ENCODE measurements around the gene SRGAP3.

SRGAP3 gene

DNA sequence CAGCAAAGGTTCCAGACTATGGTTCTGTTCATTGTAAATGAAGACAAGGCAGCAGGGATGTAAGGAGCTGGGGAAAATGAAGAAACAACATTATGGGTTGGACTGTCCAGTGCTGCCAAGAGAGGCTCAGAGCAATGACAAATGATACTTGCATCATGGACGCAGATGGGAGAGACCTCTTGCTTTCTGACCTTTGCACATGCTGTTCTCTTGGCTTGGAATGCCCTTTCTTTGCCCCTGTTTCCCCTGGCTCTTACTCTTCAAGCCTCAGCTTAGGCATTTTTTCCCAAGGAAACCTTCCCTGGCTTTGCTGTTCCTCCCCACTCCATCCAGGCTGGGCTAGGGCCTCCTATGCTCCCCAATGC is 226.2 kb downstream of the SRGAP3 start:
- no peak for TF ChIP-seq FOXM1 (IDR thresholded peaks at IDR 0.05; ENCODE audit: borderline replicate concordance, low read depth)
- no peak for TF ChIP-seq YY1 (IDR thresholded peaks at IDR 0.05; ENCODE audit: low read depth)
- TF ChIP-seq, protein P1, sequence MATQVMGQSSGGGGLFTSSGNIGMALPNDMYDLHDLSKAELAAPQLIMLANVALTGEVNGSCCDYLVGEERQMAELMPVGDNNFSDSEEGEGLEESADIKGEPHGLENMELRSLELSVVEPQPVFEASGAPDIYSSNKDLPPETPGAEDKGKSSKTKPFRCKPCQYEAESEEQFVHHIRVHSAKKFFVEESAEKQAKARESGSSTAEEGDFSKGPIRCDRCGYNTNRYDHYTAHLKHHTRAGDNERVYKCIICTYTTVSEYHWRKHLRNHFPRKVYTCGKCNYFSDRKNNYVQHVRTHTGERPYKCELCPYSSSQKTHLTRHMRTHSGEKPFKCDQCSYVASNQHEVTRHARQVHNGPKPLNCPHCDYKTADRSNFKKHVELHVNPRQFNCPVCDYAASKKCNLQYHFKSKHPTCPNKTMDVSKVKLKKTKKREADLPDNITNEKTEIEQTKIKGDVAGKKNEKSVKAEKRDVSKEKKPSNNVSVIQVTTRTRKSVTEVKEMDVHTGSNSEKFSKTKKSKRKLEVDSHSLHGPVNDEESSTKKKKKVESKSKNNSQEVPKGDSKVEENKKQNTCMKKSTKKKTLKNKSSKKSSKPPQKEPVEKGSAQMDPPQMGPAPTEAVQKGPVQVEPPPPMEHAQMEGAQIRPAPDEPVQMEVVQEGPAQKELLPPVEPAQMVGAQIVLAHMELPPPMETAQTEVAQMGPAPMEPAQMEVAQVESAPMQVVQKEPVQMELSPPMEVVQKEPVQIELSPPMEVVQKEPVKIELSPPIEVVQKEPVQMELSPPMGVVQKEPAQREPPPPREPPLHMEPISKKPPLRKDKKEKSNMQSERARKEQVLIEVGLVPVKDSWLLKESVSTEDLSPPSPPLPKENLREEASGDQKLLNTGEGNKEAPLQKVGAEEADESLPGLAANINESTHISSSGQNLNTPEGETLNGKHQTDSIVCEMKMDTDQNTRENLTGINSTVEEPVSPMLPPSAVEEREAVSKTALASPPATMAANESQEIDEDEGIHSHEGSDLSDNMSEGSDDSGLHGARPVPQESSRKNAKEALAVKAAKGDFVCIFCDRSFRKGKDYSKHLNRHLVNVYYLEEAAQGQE (IDR thresholded peaks at IDR 0.05; ENCODE audit: low read depth): no peak
- TF ChIP-seq, protein P2, sequence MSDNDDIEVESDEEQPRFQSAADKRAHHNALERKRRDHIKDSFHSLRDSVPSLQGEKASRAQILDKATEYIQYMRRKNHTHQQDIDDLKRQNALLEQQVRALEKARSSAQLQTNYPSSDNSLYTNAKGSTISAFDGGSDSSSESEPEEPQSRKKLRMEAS (IDR thresholded peaks at IDR 0.05): no peak
- no peak for TF ChIP-seq CREB1 (IDR thresholded peaks at IDR 0.05; ENCODE audit: low read depth)
- no peak for TF ChIP-seq RAD21 (IDR thresholded peaks at IDR 0.05; ENCODE audit: low read depth)
- TF ChIP-seq EGR1 (IDR thresholded peaks at IDR 0.05): no peak
- TF ChIP-seq CEBPB (IDR thresholded peaks at IDR 0.05): no peak
- TF ChIP-seq NFIC (IDR thresholded peaks at IDR 0.05): no peak

DNA sequence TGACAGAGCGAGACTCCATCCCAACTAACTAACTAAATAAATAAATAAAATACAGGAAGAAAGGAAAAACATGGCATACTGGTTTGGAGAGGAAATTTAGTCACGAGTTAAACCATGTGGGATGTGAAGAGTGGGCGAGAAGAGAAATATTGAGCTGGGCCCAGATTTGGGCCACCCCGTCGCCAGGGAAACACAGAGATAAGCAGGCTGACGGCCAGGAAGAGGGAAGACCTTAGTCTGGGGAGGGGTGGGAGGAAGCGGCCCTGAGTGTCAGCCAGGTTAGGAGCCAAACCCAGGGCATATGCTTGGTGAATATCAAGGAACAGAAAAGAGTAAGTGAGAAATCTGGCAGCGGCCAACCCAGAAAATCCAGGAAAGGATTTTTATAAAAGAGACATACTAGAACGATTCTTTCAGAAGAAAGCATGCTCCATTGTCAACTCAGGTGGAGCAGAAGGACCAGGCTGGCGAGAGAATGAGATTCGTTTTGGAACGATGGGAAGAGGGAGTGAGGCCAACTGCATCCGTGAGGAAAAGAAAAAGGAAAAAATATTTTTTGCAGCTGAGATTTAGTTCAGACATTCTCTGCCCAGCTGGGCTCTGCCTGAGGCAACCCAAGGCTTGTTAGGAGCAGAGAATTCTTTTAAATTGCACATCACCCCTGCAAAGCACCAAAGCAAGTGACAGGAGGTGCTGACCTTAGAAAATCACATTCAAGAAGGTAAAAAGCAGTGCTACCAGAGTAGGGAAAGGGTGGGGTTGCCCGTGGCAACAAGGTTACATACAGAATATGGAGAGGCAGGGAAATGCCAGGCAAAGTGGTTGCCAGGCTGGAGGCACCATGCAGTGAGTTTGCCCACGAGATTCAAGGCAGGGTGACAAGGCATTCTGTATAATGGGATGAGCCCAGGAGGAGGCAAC is 226.9 kb downstream of the SRGAP3 start:
- TF ChIP-seq FOXM1 (IDR thresholded peaks at IDR 0.05; ENCODE audit: borderline replicate concordance, low read depth) (no peak), CREB1 (IDR thresholded peaks at IDR 0.05; ENCODE audit: low read depth) (no peak), ZBTB7A (IDR thresholded peaks at IDR 0.05; ENCODE audit: low read depth) (no peak), EP300 (IDR thresholded peaks at IDR 0.05; ENCODE audit: borderline replicate concordance) (no peak), TAF1 (IDR thresholded peaks at IDR 0.05; ENCODE audit: low read depth) (no peak), RAD21 (IDR thresholded peaks at IDR 0.05; ENCODE audit: low read depth) (no peak), TCF12 (IDR thresholded peaks at IDR 0.05; ENCODE audit: low read depth) (no peak), CEBPB (IDR thresholded peaks at IDR 0.05) (no peak), EGR1 (IDR thresholded peaks at IDR 0.05) (no peak), YY1 (IDR thresholded peaks at IDR 0.05; ENCODE audit: low read depth) (no peak), NFIC (IDR thresholded peaks at IDR 0.05) (no peak), TEAD4 (IDR thresholded peaks at IDR 0.05) (no peak)
- TF ChIP-seq, protein P1 (IDR thresholded peaks at IDR 0.05; ENCODE audit: low read depth): no peak
- TF ChIP-seq, protein P2 (IDR thresholded peaks at IDR 0.05): no peak
- TF ChIP-seq, protein P3, sequence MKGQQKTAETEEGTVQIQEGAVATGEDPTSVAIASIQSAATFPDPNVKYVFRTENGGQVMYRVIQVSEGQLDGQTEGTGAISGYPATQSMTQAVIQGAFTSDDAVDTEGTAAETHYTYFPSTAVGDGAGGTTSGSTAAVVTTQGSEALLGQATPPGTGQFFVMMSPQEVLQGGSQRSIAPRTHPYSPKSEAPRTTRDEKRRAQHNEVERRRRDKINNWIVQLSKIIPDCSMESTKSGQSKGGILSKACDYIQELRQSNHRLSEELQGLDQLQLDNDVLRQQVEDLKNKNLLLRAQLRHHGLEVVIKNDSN (IDR thresholded peaks at IDR 0.05): no peak

DNA sequence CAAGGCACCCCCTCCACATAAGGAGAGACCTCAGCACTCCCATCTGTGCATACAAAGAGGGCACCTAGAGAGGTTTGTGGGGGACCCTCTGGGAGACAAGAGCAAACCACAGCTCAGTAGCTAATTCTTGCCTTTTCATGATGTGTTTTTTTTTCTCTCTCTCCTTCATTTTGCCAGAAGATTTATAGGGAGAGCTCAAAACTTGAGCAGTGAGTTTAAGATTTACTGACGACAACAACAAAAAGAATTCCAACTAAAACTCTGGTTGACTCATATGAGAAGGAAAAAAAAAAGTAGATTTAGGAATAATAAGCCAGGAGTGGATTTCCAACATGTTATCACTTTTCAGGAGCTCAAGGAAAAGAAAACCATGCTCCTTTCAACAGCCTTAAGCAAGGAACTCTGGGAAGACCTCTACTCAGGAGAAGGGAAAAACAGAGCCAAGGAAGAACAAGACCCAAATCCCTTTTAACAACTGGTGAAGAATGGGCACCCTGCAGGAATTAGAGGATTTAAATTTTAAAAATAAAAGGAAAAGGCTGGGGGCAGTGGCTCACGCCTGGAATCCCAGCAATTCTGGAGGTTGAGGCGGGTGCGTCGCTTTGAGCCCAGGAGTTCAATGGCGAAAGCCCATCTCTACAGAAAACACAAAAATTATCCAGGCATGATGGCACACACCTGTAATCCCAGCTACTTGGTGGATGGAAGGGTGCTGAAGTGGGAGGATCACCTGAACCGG is 228.0 kb downstream of the SRGAP3 start:
- TF ChIP-seq TAF1 (IDR thresholded peaks at IDR 0.05; ENCODE audit: low read depth) (no peak), TCF12 (IDR thresholded peaks at IDR 0.05; ENCODE audit: low read depth) (no peak), EGR1 (IDR thresholded peaks at IDR 0.05) (no peak), CREB1 (IDR thresholded peaks at IDR 0.05; ENCODE audit: low read depth) (no peak), ZBTB7A (IDR thresholded peaks at IDR 0.05; ENCODE audit: low read depth) (no peak), RAD21 (IDR thresholded peaks at IDR 0.05; ENCODE audit: low read depth) (no peak), FOXM1 (IDR thresholded peaks at IDR 0.05; ENCODE audit: borderline replicate concordance, low read depth) (no peak), YY1 (IDR thresholded peaks at IDR 0.05; ENCODE audit: low read depth) (no peak), CEBPB (IDR thresholded peaks at IDR 0.05) (no peak), EP300 (IDR thresholded peaks at IDR 0.05; ENCODE audit: borderline replicate concordance) (no peak), TEAD4 (IDR thresholded peaks at IDR 0.05) (no peak), NFIC (IDR thresholded peaks at IDR 0.05) (no peak)
- TF ChIP-seq, protein P3 (IDR thresholded peaks at IDR 0.05): no peak
- TF ChIP-seq, protein P2 (IDR thresholded peaks at IDR 0.05): no peak
- TF ChIP-seq, protein P1 (IDR thresholded peaks at IDR 0.05; ENCODE audit: low read depth): no peak
